Measurements from ENCODE around the gene PGF.

PGF gene

DNA sequence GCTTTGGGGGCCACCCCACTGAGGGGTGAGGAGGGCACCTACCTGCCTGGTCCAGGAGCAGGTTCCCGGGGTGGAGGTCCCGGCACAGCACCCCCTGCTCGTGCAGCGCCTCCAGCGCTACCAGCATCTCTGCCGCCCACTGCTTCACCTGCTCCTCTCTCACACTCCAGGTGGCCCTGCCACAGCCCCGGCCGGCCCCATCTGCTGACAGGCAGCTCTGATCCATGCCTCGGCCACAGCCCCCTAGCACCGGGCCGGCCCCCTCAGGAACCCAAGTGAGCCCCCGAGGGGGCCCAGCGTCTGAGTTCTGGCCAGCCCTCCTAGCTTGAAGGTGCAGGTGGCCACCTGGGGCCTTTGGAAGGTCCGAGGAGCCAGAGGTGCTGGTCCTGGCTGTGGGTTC lies 45.9 kb downstream of the PGF start:
- no peak for DNase-seq (ENCODE audit: low spot score)
- TF ChIP-seq, protein P1, sequence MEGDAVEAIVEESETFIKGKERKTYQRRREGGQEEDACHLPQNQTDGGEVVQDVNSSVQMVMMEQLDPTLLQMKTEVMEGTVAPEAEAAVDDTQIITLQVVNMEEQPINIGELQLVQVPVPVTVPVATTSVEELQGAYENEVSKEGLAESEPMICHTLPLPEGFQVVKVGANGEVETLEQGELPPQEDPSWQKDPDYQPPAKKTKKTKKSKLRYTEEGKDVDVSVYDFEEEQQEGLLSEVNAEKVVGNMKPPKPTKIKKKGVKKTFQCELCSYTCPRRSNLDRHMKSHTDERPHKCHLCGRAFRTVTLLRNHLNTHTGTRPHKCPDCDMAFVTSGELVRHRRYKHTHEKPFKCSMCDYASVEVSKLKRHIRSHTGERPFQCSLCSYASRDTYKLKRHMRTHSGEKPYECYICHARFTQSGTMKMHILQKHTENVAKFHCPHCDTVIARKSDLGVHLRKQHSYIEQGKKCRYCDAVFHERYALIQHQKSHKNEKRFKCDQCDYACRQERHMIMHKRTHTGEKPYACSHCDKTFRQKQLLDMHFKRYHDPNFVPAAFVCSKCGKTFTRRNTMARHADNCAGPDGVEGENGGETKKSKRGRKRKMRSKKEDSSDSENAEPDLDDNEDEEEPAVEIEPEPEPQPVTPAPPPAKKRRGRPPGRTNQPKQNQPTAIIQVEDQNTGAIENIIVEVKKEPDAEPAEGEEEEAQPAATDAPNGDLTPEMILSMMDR (IDR thresholded peaks at IDR 0.05; ENCODE audit: extremely low read depth, missing control alignments) = no peak

DNA sequence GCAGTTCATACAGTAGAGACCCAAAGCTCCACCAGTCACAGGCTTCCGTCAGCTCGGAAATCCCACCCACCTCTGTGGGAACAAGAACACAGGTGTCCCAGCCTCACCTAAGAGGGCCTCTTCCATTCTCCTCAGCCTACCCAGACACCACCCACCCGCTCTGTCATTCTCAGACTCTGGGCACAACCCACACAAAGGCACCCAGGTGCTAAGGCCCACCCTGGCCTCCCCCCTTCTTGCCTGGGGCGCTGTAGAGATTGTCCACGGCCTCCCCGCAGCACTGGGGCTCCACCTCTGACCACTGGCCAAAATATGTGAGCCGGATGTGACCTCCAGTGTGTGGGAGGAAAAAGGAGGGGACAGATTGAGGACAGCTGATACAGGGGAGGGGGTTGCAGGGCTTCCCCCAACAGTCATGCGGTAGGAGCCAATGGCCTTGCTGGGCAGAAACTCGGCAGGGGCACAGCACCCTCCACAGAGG lies 46.5 kb downstream of the PGF start:
- TF ChIP-seq, protein P1 (IDR thresholded peaks at IDR 0.05; ENCODE audit: extremely low read depth, missing control alignments) = no peak
- no peak for DNase-seq (ENCODE audit: low spot score)

DNA sequence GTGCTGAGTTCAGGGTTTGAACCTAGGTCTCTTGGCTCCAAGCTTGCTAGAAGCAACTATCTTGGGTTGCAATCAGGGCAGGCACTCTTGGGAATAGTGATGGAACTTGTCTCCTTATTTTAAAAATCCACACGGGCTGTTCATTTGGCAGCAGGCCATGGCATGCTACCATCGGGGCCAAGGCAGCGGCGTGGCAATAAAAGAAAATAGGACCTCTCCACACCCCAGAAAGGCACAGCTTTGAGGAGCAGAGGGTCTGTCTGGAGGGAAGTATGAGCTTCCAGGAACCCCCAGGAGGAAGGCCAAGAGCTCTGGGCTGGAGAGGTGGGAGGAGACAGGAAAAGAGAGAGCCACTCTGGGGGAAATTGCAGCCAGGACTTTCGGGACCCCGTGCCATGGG lies 47.7 kb downstream of the PGF start:
- no peak for DNase-seq (ENCODE audit: low spot score)
- TF ChIP-seq, protein P1 (IDR thresholded peaks at IDR 0.05; ENCODE audit: extremely low read depth, missing control alignments) = no peak

DNA sequence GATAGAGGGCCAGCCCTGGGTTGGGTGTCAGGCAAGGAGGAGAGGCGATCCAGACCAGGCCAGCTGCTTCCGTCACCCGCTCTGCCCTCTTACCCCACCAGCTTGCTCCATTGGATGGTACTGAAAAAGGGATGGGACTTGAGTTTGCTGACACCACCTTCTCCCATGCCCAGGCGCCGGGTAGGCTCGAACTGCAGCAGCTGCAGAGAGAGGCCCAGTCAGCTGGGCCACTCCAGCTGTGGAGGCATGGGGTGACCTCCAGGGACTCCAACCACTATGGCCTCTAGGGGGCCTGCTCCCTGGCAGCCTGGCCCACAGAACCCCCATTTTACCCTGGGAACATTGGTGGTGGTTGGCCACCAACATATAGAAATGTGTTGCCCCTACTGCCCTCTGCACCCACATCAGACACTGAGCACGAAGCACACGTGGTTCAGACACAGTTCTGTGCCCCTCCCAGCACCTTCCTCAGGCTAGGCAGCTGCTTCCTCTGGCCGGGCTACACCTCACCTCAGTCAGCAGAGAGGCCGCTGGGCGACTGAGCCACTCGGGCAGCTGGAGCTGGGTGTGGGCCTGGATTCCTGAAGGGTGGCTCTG lies 48.4 kb downstream of the PGF start:
- TF ChIP-seq, protein P1 (IDR thresholded peaks at IDR 0.05; ENCODE audit: extremely low read depth, missing control alignments) = no peak
- no peak for DNase-seq (ENCODE audit: low spot score)

DNA sequence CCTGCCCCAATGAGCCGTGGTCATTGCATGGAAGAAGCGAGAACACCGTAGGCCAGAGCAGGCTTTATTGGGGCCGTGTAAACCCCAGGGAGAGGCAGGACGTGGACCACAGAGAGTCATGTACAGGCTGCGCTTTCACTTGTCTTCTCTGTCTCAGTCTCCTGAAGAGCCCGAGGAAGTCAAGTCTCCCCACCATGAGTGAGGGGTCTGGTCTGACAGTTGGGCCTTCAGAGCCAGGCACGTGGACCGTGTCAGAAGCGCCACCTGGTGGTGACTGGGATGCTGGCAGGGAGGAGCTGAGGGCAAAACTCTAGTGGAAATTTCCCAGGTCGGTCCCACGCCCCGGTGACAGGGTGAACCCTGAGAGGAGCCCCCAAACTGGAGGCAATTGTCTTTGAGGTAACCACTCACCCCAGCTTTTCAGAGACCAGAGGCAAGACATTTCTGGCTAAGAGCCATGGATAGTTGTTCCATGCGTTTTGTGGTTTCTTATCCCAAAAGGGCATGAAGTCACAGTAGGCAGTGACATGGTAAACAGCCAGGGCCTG lies 49.7 kb downstream of the PGF start:
- peak; percentile 80 for DNase-seq (ENCODE audit: low spot score)
- TF ChIP-seq, protein P1 (IDR thresholded peaks at IDR 0.05; ENCODE audit: extremely low read depth, missing control alignments) = peak; percentile 90

DNA sequence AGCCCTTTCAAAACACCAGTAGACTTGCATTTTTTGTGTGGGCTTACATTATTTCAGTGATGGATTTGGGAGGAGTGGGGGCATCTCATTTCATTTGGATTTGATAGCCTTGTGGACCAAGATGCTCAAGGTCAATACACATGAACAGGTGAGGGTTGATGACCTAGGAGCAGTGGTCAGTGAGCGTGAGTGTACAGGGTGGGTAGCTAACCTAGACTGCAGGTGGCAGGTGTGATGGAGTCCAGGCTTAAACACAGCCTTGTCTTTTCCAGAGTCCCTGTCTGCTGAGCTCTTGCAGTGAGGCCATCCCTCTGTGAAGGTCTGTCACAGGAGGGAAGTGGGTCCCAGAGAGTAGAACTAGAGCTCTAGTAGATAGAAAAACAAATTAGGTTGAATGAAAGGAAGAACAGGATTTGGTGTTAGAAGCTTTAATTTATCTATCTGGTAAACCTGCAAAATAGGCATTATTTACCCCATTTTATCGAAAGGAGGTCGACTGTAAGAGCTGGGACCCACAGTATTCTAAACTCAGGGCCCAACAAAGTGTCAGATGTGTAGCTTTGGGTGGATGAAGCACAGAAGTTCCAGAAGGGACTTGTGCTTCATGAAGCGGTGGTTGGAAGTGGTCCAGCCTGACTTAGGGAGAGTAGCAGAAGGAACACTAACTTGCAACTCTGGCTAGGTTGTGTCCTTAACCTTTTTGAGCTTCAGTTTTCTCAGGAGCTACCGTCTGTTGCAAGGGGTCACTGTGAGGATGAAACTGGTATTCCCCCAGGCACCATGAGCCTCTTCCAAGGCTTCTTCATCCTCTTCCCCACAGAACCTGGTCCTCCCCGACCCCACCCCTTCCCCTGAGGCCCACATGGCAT lies 50.5 kb downstream of the PGF start:
- TF ChIP-seq, protein P1 (IDR thresholded peaks at IDR 0.05; ENCODE audit: extremely low read depth, missing control alignments) = no peak
- DNase-seq (ENCODE audit: low spot score) = no peak
